K562 (cell line): Measurements from ENCODE around the gene BSCL2. TPM values are rescaled to one million over a fixed set of nuclear protein-coding genes. Genes with fewer than 3 reads are reported as not detected.
A peak's percentile ranks its signal among the peaks of the same experiment; 100 is the strongest.

Experiments
- ARHGAP35 ChIP-seq: fragments of 450-650 bp; IDR thresholded peaks from 2 replicates; pipeline ENCODE4 v1.6.1; 2018; ENCODE audit not compliant: partially characterized antibody
- ARID1B ChIP-seq: fragments of 450-650 bp; IDR thresholded peaks from 2 replicates; pipeline ENCODE4 v1.6.1; 2016; ENCODE audit warnings: antibody characterized with exemption, mild to moderate bottlenecking, inconsistent platforms
- BACH1 ChIP-seq: fragments of 200-800 bp; sonication (Bioruptor generic); IDR thresholded peaks from 2 replicates; pipeline ENCODE4 v1.6.1; 2016; ENCODE audit warnings: missing genetic modification characterization, missing compliant biosample characterization
- CTBP1 ChIP-seq: fragments of 450-650 bp; IDR thresholded peaks from 2 replicates; pipeline ENCODE4 v1.6.1; 2016; ENCODE audit warnings: borderline replicate concordance
- ELF2 ChIP-seq: fragments of 250-450 bp; sonication (Bioruptor Pico); IDR thresholded peaks from 2 replicates; pipeline ENCODE4 v1.5.0; 2021; ENCODE audit warnings: mild to moderate bottlenecking
- FUS ChIP-seq: fragments of 200-400 bp; formaldehyde crosslinking; optimal IDR thresholded peaks from 2 replicates; pipeline ENCODE3; 2017; ENCODE audit warnings: low read depth, low read length
- GMEB1 ChIP-seq: fragments of 250-450 bp; sonication (Bioruptor Pico); IDR thresholded peaks from 2 replicates; pipeline ENCODE4 v1.4.0; 2020; ENCODE audit warnings: mild to moderate bottlenecking
- GTF2F1 ChIP-seq: IDR thresholded peaks from 2 replicates; pipeline ENCODE4 v1.6.1; 2011; ENCODE audit warnings: low read depth, low read length, improper control_type of control experiment
- HNRNPH1 ChIP-seq: fragments of 200-400 bp; formaldehyde crosslinking; optimal IDR thresholded peaks from 2 replicates; pipeline ENCODE3; 2017; ENCODE audit warnings: low read depth, mild to moderate bottlenecking, low read length, moderate library complexity
- ID3 ChIP-seq, 2 experiments: fragments of 250-450 bp in 1 of 2; fragments of 450-650 bp in 1 of 2; sonication (Bioruptor Pico) in 1 of 2; IDR thresholded peaks; 2 replicates each; pipeline versions ENCODE4 v1.6.1 to v1.8.0; 2016 to 2021; ENCODE audit warnings: mild to moderate bottlenecking in 2 of 2, moderate library complexity in 2 of 2, missing compliant biosample characterization in 1 of 2, missing genetic modification characterization in 1 of 2
- MCM5 ChIP-seq: fragments of 450-650 bp; IDR thresholded peaks from 2 replicates; pipeline ENCODE4 v1.6.1; 2016; ENCODE audit warnings: low read depth
- MIER1 ChIP-seq: fragments of 450-650 bp; IDR thresholded peaks from 2 replicates; pipeline ENCODE4 v1.6.1; 2016; ENCODE audit warnings: antibody characterized with exemption, mild to moderate bottlenecking, low read depth
- NFATC3 ChIP-seq: fragments of 450-650 bp; IDR thresholded peaks from 2 replicates; pipeline ENCODE4 v1.6.1; 2017; ENCODE audit warnings: mild to moderate bottlenecking
- POLR3A ChIP-seq: IDR thresholded peaks from 2 replicates; pipeline ENCODE4 v1.6.1; 2011; ENCODE audit warnings: borderline replicate concordance, mild to moderate bottlenecking, moderate library complexity; ENCODE audit not compliant: insufficient read length, insufficient read depth; ENCODE audit errors: extremely low read depth
- PPARD ChIP-seq: fragments of 250-450 bp; sonication (Bioruptor Pico); IDR thresholded peaks from 2 replicates; pipeline ENCODE4 v1.8.0; 2022; ENCODE audit warnings: inconsistent platforms, mild to moderate bottlenecking, moderate library complexity
- RBM22 ChIP-seq: fragments of 200-400 bp; formaldehyde crosslinking; IDR thresholded peaks from 2 replicates; pipeline ENCODE4 v1.6.1; 2018; ENCODE audit warnings: low read length, low read depth; ENCODE audit not compliant: poor library complexity, severe bottlenecking
- RFX1 ChIP-seq: fragments of 450-650 bp; IDR thresholded peaks from 2 replicates; pipeline ENCODE4 v1.6.1; 2016; ENCODE audit warnings: mild to moderate bottlenecking, moderate library complexity
- RNF2 ChIP-seq: sonication (generic); IDR thresholded peaks from 2 replicates; pipeline ENCODE4 v1.6.1; 2016
- SAP30 ChIP-seq: fragments of 200-600 bp; sonication (generic); IDR thresholded peaks from 2 replicates; pipeline ENCODE4 v1.6.1; 2012; ENCODE audit warnings: borderline replicate concordance, low read depth, mild to moderate bottlenecking, moderate library complexity, low read length, control low read depth, inconsistent platforms; ENCODE audit not compliant: insufficient read depth, poor library complexity, severe bottlenecking
- SMARCE1 ChIP-seq: fragments of 450-650 bp; IDR thresholded peaks from 2 replicates; pipeline ENCODE4 v1.7.1; 2016; ENCODE audit warnings: mild to moderate bottlenecking
- TARDBP ChIP-seq: fragments of 450-650 bp; IDR thresholded peaks from 2 replicates; pipeline ENCODE4 v1.6.1; 2016
- TCF7 ChIP-seq: sonication (generic); IDR thresholded peaks from 2 replicates; pipeline ENCODE4 v1.6.1; 2016; ENCODE audit warnings: antibody characterized with exemption, borderline replicate concordance
- ZNF23 ChIP-seq: fragments of 250-450 bp; sonication (Bioruptor Pico); IDR thresholded peaks from 2 replicates; pipeline ENCODE4 v1.4.0; 2020; ENCODE audit warnings: mild to moderate bottlenecking
- ZNF398 ChIP-seq: fragments of 250-450 bp; sonication (Bioruptor Pico); IDR thresholded peaks from 2 replicates; pipeline ENCODE4 v1.8.0; 2021; ENCODE audit warnings: moderate library complexity, mild to moderate bottlenecking, inconsistent platforms
- ZNF551 ChIP-seq: fragments of 250-450 bp; sonication (Bioruptor Pico); IDR thresholded peaks from 2 replicates; pipeline ENCODE4 v1.5.0; 2021; ENCODE audit warnings: mild to moderate bottlenecking, moderate library complexity
- ZNF707 ChIP-seq: fragments of 250-450 bp; sonication (Bioruptor Pico); conservative IDR thresholded peaks from 2 replicates; pipeline ENCODE4 v1.8.0; 2022; ENCODE audit warnings: inconsistent platforms, mild to moderate bottlenecking, moderate library complexity
- ZNF79 ChIP-seq: fragments of 250-450 bp; sonication (Bioruptor Pico); IDR thresholded peaks from 2 replicates; pipeline ENCODE4 v1.4.0; 2020; ENCODE audit warnings: low read depth, mild to moderate bottlenecking, moderate library complexity
- ZNF830 ChIP-seq: fragments of 250-450 bp; sonication (Bioruptor Pico); IDR thresholded peaks from 2 replicates; pipeline ENCODE4 v1.5.0; 2021; ENCODE audit warnings: mild to moderate bottlenecking
- polyA plus RNA-seq, 8 experiments: library from polyadenylated mRNA; depleted of rRNA in 4 of 8; stranded (reverse) in 5 of 8; unstranded in 3 of 8; fragments of >200 nt; fragmentation: Nextera tagmentation in 2 of 8; fragmentation: Illumina TruSeq in 1 of 8; extraction: Ambion mirVana in 2 of 8; extraction: Trizol in 1 of 8; gene quantifications; 2 replicates each; pipeline versions ENCODE4 v1.2.1 to v1.2.3, GENCODE V29; 2011 to 2014; ENCODE audit warnings: inconsistent platforms in 1 of 8, missing spikeins in 1 of 8
- total RNA-seq, 7 experiments: library from RNA; depleted of rRNA in 6 of 7; stranded (reverse); fragments of >200 nt in 6 of 7; fragmentation: Illumina TruSeq in 2 of 7; extraction: Trizol in 2 of 7; gene quantifications; 2 replicates each; pipeline versions ENCODE4 v1.2.1 to v1.2.3, GENCODE V29; 2011 to 2021; ENCODE audit warnings: low replicate concordance in 1 of 7

The BSCL2 gene
- total and polyA plus RNA-seq, 9 of the 15 experiments (the other 6 are each of a cell fraction or from before 2014, with no cell fraction given): 18.9 to 51.7 (median 35.2) TPM

GRCh38 chr11:62665075-62665598, 42.1 kb downstream of the BSCL2 start, which contains the start of the genes C11orf98 and CSKMT (continued):
- TF ChIP-seq PPARD (no peak), ZNF551 (CRISPR knock-in tag) (peak; percentile 91), ZNF23 (CRISPR knock-in tag) (0 out of 2 replicates have a peak, but pooled peaks have one; percentile 66), ID3 (CRISPR knock-in tag; IDR thresholded peaks at IDR 0.05) (no peak), ID3 (tag; IDR thresholded peaks at IDR 0.05) (no peak), ZNF79 (CRISPR knock-in tag) (no peak), POLR3A (no peak), MIER1 (no peak), RNF2 (peak; percentile 49; the same call in 1 of the 2 replicates), RFX1 (no peak), HNRNPH1 (peak; percentile 76), GTF2F1 (peak; percentile 99), SAP30 (peak; percentile 52), TARDBP (0 out of 2 replicates have a peak, but pooled peaks have one; percentile 52), ELF2 (CRISPR knock-in tag) (peak; percentile 72; the same call in 1 of the 2 replicates), ZNF398 (CRISPR knock-in tag) (no peak), ARID1B (peak; percentile 38; the same call in 1 of the 2 replicates), ARHGAP35 (no peak), SMARCE1 (no peak), NFATC3 (no peak), ZNF830 (CRISPR knock-in tag) (peak; percentile 95), CTBP1 (no peak; the same call in 1 of the 2 replicates), MCM5 (no peak), TCF7 (peak; percentile 45; the same call in 1 of the 2 replicates), ZNF707 (CRISPR knock-in tag) (no peak), BACH1 (tag) (no peak), GMEB1 (CRISPR knock-in tag) (no peak), FUS (no peak), RBM22 (peak; percentile 96)
